GM21825 (cell line): ENCODE data around the gene IFIT3.

Source experiments
- ATAC-seq: cut with Tn5 transposase; IDR thresholded peaks from one replicate; pipeline ENCODE4 v1.9.1; 2021; ENCODE audit warnings: mild to moderate bottlenecking, moderate library complexity; ENCODE audit not compliant: unreplicated experiment

Gene IFIT3

DNA sequence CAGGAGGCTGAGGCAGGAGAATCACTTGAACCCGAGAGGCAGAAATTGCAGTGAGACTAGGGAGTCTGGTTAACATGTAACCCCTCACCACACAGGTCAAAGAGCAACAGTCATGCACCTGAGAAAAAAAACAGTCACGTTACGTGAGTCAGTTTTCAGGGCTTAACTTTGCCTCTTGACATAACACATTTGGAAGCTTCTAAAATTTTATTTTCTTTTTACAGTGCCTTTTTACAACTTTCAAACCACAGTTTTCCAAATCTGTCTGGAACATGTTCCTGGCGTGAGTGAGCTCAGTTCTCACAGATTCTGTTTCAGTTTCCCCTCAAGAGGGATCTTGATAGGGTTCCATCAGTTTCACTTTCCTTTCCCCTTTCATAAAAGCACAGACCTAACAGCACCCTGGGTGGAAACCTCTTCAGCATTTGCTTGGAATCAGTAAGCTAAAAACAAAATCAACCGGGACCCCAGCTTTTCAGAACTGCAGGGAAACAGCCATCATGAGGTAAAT lies 4.4 kb downstream of the IFIT3 start:
- ATAC-seq: peak; percentile 46

DNA sequence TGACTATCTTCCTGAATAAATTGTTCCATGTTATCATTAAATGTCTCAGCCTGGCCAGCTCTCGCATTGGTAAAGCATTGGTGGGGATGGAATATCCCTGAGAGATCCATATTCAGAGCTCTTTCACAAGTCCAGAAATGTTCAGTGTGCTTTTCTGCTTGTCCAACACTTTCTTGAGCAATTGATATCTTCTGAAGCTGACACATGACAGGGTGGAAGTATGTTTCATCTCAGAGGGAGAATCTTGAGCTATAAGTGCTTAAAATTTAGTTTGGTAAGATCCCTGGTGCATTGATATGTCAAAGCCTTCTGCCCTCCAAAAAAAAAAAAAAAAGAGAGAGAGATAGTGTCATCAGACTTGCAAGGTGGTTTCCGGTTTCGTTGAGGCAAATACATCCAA lies 7.4 kb downstream of the IFIT3 start:
- no peak for ATAC-seq

DNA sequence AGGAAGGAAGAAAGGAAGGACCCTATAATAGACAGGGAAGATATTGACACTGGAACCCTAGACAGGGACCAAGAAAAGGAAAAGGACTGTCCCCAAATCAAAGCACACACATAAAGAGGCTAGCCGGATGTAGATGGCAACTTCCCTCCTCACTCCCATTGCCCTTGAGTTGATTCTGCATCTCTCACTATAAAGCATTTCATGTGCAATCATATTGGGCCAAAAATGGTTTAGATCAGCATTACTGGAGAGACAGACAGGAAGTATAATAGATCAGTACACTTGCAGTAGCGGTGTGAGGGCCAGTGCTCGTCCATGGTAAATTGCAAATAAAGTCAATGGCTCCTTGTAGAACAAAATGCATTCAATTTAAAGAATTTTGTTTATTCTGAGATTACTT lies 8.4 kb downstream of the IFIT3 start:
- no peak for ATAC-seq

DNA sequence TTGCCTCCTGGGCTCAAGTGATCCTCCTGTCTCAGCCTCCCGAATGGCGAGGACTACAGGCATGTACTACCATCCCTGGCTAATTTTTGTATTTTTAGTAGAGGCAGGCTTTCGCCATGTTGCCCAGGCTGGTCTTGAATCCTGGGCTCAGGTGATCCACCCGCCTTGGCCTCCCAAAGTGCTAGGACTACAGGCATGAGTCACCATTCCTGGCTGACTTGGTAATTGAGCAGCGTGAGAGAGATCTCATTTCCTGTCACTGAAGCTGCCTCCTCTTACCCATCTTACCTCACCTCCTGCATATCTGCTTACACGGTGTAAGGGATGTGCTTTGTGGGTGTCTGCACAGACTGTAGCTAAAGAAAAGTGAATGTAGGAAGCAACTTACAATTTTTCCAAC lies 9.7 kb downstream of the IFIT3 start:
- ATAC-seq: no peak

DNA sequence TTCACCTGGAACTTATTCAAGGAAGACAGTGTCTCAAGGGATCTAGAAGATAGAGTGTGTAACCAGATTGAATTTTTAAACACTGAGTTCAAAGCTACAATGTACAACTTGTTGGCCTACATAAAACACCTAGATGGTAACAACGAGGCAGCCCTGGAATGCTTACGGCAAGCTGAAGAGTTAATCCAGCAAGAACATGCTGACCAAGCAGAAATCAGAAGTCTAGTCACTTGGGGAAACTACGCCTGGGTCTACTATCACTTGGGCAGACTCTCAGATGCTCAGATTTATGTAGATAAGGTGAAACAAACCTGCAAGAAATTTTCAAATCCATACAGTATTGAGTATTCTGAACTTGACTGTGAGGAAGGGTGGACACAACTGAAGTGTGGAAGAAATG lies 10.9 kb downstream of the IFIT3 start:
- ATAC-seq: no peak

DNA sequence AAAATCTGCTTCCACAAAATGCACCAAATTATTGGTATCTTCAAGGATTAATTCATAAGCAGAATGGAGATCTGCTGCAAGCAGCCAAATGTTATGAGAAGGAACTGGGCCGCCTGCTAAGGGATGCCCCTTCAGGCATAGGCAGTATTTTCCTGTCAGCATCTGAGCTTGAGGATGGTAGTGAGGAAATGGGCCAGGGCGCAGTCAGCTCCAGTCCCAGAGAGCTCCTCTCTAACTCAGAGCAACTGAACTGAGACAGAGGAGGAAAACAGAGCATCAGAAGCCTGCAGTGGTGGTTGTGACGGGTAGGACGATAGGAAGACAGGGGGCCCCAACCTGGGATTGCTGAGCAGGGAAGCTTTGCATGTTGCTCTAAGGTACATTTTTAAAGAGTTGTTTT lies 12.1 kb downstream of the IFIT3 start:
- ATAC-seq: no peak

DNA sequence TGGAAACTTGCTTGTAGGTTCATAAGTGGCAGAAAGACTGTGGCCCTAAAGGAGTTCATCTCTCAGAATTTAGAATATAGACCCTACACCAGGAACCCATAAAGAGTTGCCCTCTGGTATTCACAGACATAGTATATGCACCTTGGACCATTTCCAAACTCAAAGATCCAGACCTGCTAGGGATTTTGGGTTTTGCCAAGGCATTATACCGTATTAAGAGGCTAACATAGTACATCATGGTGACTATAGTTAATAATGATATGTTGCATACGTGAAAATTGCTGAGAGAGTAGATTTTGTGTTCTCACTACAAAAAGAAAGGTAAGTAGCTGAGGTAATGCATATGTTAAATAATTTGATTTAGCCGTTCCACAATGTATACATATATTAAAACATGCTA lies 13.9 kb downstream of the IFIT3 start:
- ATAC-seq: no peak

DNA sequence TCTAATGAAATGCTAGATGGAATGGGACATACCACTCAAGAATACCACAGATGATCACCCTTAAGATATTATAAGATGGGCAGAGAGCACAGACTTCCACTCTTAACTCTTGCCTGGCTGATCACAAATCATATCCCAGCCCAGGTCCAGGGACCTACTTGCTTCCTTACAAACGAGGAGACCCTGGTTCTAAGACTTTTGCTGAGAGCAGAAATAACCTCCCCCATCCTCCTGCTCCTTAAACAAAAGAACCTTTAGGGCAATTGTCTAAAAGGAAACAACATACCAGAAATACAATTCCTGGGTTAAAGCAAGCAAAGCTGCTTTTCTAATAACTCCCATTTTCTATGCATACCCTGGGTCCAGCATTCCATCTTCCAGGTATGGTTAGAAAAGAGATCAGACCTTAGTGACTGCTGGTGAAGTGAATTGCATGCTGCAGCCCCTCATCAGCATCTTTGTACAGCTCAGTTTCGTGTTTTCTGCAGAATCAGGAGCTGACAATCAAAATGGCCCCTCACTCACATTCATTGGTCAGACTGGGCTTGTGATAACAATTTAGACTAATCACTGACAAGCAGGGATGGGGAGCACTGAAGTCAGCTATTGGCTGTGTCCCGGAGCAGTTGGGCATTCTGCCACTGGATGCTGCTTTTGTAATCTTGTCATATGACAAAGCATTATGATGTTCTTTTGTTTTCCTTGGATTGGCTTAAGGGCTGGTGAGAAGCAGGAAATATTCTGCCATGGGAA lies 14.6 kb downstream of the IFIT3 start:
- no peak for ATAC-seq

DNA sequence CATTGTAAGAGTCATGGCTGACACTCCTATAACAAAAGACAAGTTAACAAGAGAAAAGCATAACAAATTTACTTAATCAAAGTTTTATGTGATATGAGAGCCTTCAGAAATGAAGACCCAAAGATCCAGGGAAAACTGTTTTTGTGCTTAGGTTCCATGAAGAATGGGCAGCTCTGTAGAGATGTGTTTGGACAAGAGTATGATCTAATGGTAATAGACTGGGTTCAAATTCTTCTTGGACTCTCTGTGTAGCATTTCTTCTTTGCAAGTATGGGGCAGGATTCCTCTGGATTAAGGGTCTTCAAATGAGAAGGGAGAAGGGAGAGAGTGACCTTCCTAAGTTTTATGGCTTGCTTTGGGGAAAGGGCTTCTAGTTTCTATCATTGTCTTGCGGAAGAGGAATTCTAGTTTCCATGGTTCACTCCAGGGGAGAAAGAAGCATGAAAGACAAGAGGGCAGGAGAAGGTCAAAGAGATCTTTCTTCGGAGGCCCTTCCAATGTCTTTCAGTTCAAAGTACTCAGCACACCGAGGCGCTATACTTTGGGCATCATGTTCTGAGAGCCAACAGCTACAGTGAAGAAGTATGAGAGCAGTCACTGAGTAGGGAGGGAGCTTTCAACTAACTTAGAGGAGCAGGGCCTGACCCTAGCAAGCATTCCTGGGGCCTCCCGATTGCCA lies 15.4 kb downstream of the IFIT3 start:
- ATAC-seq: no peak

DNA sequence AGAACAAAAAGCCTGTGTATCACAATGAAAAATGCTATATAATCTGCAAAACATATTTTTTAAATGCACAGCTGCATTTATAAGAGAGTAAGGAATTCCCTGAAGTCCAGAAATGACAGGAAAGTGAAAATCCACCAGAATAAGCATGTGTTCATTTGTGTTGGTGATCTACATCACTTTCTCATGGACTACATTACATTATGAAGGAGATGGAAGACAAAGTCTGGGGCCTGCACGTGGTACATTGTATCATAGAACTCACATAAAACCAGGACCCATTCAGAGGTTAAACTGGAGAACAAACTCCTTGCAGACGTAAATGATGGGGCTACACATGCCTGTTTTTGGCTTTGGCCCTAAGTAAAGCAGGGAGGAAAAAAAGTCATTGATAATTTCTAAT lies 16.4 kb downstream of the IFIT3 start:
- no peak for ATAC-seq

DNA sequence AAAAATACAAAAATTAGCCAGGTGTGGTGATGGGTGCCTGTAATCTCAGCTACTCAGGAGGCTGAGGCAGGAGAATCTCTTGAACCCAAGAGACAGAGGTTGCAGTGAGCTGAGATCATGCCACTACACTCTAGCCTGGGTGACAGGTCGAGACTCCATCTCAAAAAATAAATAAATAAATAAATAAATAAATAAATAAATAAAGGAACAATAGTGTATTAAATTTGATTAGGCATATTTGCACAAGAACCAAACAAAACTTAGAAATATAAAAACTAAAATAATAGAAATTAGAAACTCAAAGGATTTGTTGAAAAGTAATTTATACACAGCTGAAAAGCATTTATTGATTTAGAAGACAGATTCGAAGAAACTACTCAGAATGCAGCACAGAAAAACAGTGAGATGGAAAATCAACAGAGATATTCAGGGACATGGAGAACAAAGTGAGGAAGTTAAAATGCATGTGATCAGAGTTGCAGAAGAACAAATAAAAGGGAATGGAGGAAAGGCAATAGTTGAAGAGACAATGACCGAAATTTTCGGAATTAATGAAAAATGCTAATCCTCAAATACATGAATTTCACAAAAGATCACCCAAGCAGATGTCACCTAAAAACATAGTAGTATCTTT lies 17.7 kb downstream of the IFIT3 start:
- ATAC-seq: no peak

DNA sequence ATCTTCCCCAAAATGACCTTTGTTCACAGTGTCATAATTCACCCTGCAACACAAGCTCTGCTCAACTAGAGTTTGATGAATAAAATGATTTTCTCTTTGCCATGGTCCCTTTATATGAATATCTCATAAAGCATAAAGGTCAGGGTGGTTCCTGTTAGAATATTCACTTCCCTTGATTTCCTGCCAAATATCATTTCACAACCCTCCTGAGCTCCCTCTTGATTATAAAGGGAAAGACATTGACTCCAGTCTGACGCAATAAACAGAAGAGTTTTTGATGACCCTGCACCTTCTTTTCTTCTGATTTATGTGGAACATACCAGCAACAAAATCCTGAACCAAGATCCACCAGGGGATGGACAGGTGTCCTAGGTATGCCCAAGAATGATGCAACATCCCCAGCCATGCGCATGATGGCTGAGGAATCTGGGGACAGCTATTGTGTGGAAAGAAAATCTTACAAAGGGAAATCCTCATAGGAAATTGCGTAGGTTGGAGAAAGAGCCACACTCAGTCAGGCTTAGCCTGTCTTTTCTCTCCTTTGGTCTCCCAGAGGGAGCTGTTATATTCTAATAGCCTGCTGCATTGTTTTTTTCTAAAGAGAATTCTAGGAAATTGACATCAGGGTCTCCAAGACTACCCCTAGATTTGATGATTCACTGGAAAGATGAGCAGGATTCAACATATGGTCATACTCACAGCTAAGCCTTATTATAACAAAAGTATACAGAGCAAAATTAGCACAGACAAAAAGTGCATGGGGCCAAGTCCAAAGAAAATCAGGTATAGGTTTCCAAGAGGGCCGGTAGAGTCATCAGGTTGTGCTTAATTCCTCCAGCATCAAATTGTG lies 18.8 kb downstream of the IFIT3 start:
- ATAC-seq: no peak

DNA sequence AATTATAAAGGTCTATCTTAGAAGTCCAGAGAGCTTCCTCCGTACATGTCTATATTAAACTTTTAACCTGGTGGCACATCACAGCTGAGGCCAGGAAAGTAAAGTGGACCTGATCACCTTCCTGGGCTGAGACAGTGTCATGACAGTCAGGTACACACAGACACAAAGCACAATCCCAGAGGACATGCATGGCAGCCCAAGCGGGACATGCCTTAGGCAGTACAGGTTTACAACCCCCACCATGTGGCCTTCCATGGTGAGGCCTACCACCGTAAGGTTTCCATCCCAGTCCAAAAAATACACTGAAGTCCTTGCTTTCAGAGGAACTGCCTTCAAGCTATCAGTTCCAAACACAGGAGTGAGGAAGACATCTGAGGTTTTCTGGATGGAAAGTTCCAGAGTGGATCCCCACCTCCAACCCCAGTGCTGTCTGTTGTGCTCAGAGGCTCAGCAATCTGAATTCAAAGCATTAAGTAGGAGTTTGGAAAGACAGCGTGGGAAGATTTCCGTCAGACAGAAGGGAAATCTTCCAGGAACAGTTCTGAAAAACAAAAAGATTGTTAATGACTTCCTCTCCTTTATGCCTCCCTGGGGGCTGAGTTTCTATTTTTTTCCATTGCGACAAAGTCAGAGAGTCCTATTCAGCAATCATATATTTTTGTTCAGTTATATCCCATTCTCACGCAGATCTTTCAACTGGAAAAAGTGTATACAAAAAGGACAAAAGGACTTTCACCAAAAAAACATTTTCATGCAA lies 20.1 kb downstream of the IFIT3 start:
- ATAC-seq: no peak

DNA sequence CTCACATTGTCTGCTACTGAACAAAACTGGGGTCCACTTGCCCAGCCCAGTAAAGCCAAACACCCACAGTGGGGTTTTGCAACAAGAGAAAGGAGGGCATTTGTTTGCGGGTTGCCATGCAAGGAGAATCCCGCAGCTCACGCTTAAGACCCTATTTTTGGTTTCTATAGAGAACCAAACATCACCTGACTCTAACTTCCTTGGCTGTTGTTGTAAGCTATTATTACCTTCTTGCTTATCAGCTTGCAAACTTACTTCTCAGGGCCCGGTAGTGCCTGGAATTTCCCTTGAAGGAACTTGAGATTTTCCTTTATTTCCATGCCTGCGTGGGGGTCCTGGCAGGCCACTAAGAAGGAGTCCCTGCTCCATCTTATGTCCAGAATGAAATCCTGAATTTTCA lies 20.7 kb downstream of the IFIT3 start:
- no peak for ATAC-seq

DNA sequence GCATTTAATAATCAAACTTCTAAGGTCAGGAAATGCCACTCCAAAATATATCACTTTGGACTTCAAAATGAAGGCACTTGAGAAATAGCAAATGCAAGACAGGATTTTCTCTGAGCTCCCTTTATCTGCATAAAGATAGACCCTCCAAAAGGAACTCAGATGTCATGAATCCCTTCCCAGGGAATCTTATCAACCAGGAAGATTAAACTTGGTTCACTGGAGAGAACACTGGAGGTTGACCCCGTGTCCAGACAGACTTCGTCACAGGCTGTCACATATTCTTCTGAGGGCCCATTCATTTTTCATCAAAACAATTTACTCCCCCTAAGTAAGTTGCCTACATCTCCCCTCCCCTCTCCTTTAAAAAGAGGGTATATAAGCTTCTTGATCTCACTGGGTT lies 21.2 kb downstream of the IFIT3 start:
- no peak for ATAC-seq

DNA sequence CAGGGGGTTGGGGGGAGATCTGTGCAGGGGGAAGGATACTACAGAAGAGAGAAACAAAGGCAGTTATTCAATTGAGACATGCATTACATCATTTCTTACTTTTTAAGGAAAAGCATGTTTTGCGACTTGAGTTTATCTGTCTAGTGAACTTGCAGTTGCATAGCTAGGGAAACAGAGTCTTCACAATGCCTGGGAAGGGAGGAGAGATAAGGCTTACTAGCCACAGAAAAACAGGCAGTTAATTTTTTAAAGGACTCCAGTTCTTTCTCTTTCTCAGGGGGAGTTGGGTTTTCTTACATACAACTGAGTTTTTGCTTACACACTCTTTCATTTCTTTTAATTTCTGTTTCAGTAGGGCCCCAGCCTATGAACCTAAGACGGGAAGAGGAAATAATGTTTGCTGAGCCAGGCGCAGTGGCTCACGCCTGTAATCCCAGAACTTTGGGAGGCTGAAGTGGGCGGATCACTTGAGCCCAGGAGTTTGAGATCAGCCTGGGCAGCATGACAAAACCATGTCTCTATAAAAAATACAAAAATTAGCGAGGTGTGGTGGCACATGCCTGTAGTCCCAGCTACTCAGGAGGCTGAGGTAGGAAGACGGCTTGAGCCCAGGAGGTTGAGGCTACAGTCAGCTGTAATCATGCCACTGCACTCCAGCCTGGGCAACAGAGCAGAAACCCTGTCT lies 23.0 kb downstream of the IFIT3 start:
- peak; percentile 40 for ATAC-seq

DNA sequence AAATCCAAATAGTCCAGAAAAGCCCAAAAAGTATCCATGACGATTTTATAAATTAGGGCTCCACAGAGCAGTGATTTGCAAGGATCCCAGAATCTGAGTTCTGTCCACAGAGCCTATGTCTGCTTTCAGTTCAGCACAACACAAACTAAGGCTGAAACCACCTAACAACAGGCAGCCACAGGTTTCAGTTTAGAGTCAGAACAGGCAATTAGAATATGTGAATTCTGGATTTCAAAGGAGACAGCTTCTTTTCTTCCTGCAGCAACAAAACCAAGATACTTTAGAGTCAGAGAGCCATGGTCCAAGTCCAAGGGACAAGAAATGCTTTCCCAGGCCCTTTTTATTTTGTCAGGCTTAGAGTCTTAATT lies 23.6 kb downstream of the IFIT3 start:
- peak; percentile 71 for ATAC-seq

DNA sequence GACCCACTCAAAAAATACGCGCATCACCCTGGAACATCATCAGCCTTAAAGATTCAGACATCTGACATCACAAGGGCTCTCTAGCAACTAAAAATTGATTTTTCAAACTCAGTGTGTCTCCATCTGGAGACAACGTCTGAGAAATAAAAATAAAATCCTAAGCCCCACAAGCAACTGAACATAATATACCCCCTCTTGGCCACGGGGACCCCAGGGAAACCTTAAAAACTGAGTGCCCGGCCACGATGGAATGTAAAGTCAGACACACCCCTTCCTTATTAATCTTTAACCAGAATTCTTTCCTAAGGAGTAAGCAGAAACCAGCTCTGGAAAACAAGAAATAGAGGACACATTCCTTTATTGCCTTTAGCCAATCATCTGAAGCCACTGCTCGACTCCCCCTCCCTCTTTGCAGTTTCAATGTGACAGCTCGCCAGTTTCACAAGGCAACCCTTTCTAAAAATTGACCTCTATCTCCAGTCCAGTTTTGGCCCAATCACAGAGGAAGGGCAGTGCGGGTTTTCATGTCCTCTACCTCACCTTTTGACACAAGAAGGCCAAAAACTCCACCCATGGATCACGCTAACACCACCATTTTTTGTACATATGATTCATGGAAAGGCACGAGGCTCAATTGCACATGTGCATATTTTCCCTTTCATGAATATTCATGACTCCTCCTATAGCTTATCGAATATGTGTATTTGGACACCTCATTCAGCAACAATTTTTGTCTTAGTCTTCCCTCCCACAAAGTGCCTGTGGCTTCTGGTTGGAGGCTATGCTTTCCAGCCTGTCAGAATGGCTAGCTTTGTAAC lies 24.2 kb downstream of the IFIT3 start:
- no peak for ATAC-seq

DNA sequence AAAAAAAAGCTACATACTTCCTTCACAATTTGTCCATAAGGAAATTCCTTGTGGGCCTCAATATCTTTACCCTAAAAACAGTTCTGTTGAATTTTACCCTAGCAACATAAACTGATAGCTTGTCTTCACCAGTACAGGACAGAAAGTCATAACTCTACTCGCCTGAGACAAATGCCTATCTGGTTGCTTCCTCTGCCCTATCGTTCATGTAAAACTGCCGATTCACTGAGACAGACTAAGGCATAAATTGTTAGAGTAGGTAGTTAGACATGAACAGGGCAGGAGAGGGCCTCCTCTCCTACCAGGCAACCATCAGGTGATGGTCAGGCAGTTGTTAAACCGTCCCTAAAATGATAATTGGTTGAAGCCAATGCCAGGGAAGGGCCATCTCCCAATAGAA lies 25.0 kb downstream of the IFIT3 start:
- no peak for ATAC-seq
